B cell (primary cell): ENCODE results near the gene C3. TPM values are rescaled to one million over a fixed set of nuclear protein-coding genes. Genes with fewer than 3 reads are reported as not detected.
A peak's percentile ranks its signal among the peaks of the same experiment; 100 is the strongest.

ENCODE experiments used
- ATAC-seq: fragments of 200-7000 bp; cut with Tn5 transposase; one replicate; pipeline ENCODE4 v1.10.0; 2021; ENCODE audit warnings: low read depth, mild to moderate bottlenecking, moderate number of reproducible peaks, moderate library complexity
- CTCF ChIA-PET: fragments of 350-600 bp; sonication (Branson Sonifier 250); formaldehyde crosslinking; loops from one replicate; lab custom pipeline; 2021; ENCODE audit warnings: antibody characterized with exemption, inconsistent platforms; lab: Charles Lee
- POLR2A ChIA-PET: fragments of 350-600 bp; sonication (Branson Sonifier 250); formaldehyde crosslinking; loops from one replicate; lab custom pipeline; 2021; ENCODE audit warnings: antibody characterized with exemption; lab: Charles Lee
- DNase-seq: peaks from one replicate; pipeline ENCODE4 v3.0.0; 2013
- H2AFZ ChIP-seq: 2 replicates; pipeline ENCODE4 v1.6.1; 2012; ENCODE audit warnings: mild to moderate bottlenecking, low read depth, low read length; ENCODE audit not compliant: insufficient read depth, poor library complexity, severe bottlenecking
- H3K27ac ChIP-seq, 2 donors: 1 replicate in 1 of 2; 2 replicates in 1 of 2; pipeline ENCODE4 v1.5.1; 2012 to 2013; ENCODE audit warnings: low read length in 2 of 2, mild to moderate bottlenecking in 2 of 2, moderate library complexity in 1 of 2
- H3K27me3 ChIP-seq, 4 experiments: fragments of 200-600 bp in 1 of 4; sonication (generic) in 1 of 4; replicated peaks in 1 of 4; 1 replicate in 2 of 4; 2 replicates in 2 of 4; pipeline versions ENCODE4 v1.6.1 to v1.7.0; 2013 to 2016; ENCODE audit warnings: low read length in 3 of 4, mild to moderate bottlenecking in 2 of 4, mixed read lengths in 1 of 4, moderate library complexity in 1 of 4; ENCODE audit not compliant: insufficient read depth in 4 of 4, control insufficient read depth in 3 of 4; ENCODE audit errors: control extremely low read depth in 1 of 4
- H3K36me3 ChIP-seq, 2 experiments: replicated peaks in 1 of 2; 1 replicate in 1 of 2; 2 replicates in 1 of 2; pipeline versions ENCODE4 v1.6.1 to v1.7.1; 2013; ENCODE audit warnings: low read length in 1 of 2; ENCODE audit not compliant: insufficient read depth in 2 of 2, control insufficient read depth in 1 of 2; ENCODE audit errors: control extremely low read depth in 1 of 2, extremely low read depth in 1 of 2
- H3K4me1 ChIP-seq, 2 donors: fragments of 200-600 bp in 1 of 2; sonication (generic) in 1 of 2; 1 replicate in 1 of 2; 2 replicates in 1 of 2; pipeline versions ENCODE4 v1.5.1 to v1.6.1; 2013 to 2017; ENCODE audit warnings: low read length in 2 of 2; ENCODE audit not compliant: control insufficient read depth in 2 of 2, insufficient read depth in 2 of 2
- H3K4me2 ChIP-seq: replicated peaks from 2 replicates; pipeline ENCODE3; 2012; ENCODE audit warnings: mild to moderate bottlenecking, low read depth, low read length; ENCODE audit not compliant: poor library complexity, severe bottlenecking
- H3K4me3 ChIP-seq, 5 experiments: fragments of 200-600 bp in 1 of 5; sonication (generic) in 1 of 5; 1 replicate in 3 of 5; 2 replicates in 2 of 5; pipeline versions ENCODE4 v1.5.1 to v1.7.0; 2011 to 2016; ENCODE audit warnings: low read length in 4 of 5, mild to moderate bottlenecking in 4 of 5, low read depth in 2 of 5, control low read depth in 1 of 5, moderate library complexity in 1 of 5; ENCODE audit not compliant: insufficient read depth in 1 of 5; ENCODE audit errors: control extremely low read depth in 1 of 5, extremely low read depth in 1 of 5
- H3K79me2 ChIP-seq: fragments of 200-600 bp; sonication (generic); one replicate; pipeline ENCODE4 v1.6.0; 2016; ENCODE audit warnings: low read length; ENCODE audit not compliant: control insufficient read depth, insufficient read depth
- H3K9ac ChIP-seq: fragments of 200-600 bp; sonication (generic); 2 replicates; pipeline ENCODE4 v1.6.1; 2017; ENCODE audit warnings: mild to moderate bottlenecking, low read length, moderate library complexity
- H3K9me3 ChIP-seq, 3 donors: one replicate each; pipeline versions ENCODE4 v1.6.1 to v1.7.1; 2013; ENCODE audit warnings: low read length in 2 of 3; ENCODE audit not compliant: control insufficient read depth in 2 of 3, insufficient read depth in 1 of 3; ENCODE audit errors: control extremely low read depth in 1 of 3
- H4K20me1 ChIP-seq: 2 replicates; pipeline ENCODE4 v1.6.0; 2012; ENCODE audit warnings: mild to moderate bottlenecking, low read length; ENCODE audit not compliant: insufficient read depth, control insufficient read depth, poor library complexity, severe bottlenecking
- H3K27ac Mint-ChIP-seq: one replicate; pipeline ENCODE4 v1.8.0; 2021; ENCODE audit warnings: mixed read lengths
- H3K27me3 Mint-ChIP-seq: one replicate; pipeline ENCODE4 v1.8.0; 2021; ENCODE audit warnings: mixed read lengths
- H3K4me1 Mint-ChIP-seq: one replicate; pipeline ENCODE4 v1.8.0; 2021; ENCODE audit warnings: mixed read lengths
- H3K4me3 Mint-ChIP-seq: one replicate; pipeline ENCODE4 v1.8.0; 2021; ENCODE audit warnings: mixed read lengths
- H3K9me3 Mint-ChIP-seq: one replicate; pipeline ENCODE4 v1.8.0; 2022; ENCODE audit warnings: mixed read lengths; ENCODE audit not compliant: insufficient read depth
- EZH2 ChIP-seq: IDR thresholded peaks from 2 replicates; pipeline ENCODE4 v1.6.1; 2012; ENCODE audit warnings: borderline replicate concordance, low read depth, mild to moderate bottlenecking, moderate library complexity, low read length; ENCODE audit not compliant: insufficient read depth, poor library complexity, severe bottlenecking
- WGBS: methylation state at CpG from one replicate; pipeline ENCODE4 v1.1.5; 2013; ENCODE audit warnings: missing lambda C conversion rate; ENCODE audit not compliant: insufficient coverage; 5-methylcytosine and 5-hydroxymethylcytosine counted together
- intact Hi-C: fragments of 100-400 bp; cut with micrococcal nuclease; formaldehyde crosslinking; loops from one replicate; pipeline ENCODE4 v1.10.0; 2022
- polyA plus RNA-seq: library from polyadenylated mRNA; depleted of rRNA; stranded (reverse); fragments of >200 nt; gene quantifications from 2 replicates; pipeline ENCODE4 v1.2.3, GENCODE V29; 2012
- total RNA-seq, 2 donors: library from RNA; stranded (reverse); fragments of 120-200 nt in 1 of 2; gene quantifications; 1 replicate in 1 of 2; 2 replicates in 1 of 2; pipeline versions ENCODE4 v1.2.3 to v1.2.4, GENCODE V29; 2013 to 2022
- TF ChIP-seq, protein P1 (sequence below): fragments of 200-600 bp; IDR thresholded peaks from one replicate; pipeline ENCODE4 v1.8.0; 2022; ENCODE audit warnings: antibody characterized with exemption, mild to moderate bottlenecking

The C3 gene
- total and polyA plus RNA-seq, 2 donors (not counting 1 experiment from before 2014, with no cell fraction given) = 0.01 to 0.47 TPM

- Histone ChIP-seq H2AFZ (no peak overlapping the region), H3K4me3 (no peak overlapping the region), H3K9me3 (no peaks in the 10 kb centered on the region), H3K4me1 (peaks cover 30 to 38% of the 10 kb centered on the region in 2 donors), H3K36me3 (peaks cover 0 to 10% of the 10 kb centered on the region in 2 experiments), H3K9ac (peak overlapping the region; percentile 88), H3K79me2 (peaks cover 14% of the 10 kb centered on the region), H4K20me1 (no peaks in the 10 kb centered on the region), H3K4me2 (peak overlapping the region; percentile 95), H3K27me3 (no peaks in the 10 kb centered on the region), H3K27ac (peak overlapping the region in 1 of 2 donors; percentile 98)
- intact Hi-C loops = loop anchor here (5.0 kb wide), 3 partner anchors 143 to 198 kb away; partner anchors contain the start of gene CD70
- H3K27ac Mint-ChIP-seq = no peak overlapping the region
- no peaks in the 10 kb centered on the region for H3K9me3 Mint-ChIP-seq
- ATAC-seq (no peak), DNase-seq (no peak)
- H3K4me3 Mint-ChIP-seq = peak overlapping the region; percentile 94
- 99% methylated on average over 6 of the region's 15 CpGs for WGBS
- no peaks in the 10 kb centered on the region for H3K27me3 Mint-ChIP-seq
- TF ChIP-seq EZH2 = no peak
- TF ChIP-seq, protein P1, sequence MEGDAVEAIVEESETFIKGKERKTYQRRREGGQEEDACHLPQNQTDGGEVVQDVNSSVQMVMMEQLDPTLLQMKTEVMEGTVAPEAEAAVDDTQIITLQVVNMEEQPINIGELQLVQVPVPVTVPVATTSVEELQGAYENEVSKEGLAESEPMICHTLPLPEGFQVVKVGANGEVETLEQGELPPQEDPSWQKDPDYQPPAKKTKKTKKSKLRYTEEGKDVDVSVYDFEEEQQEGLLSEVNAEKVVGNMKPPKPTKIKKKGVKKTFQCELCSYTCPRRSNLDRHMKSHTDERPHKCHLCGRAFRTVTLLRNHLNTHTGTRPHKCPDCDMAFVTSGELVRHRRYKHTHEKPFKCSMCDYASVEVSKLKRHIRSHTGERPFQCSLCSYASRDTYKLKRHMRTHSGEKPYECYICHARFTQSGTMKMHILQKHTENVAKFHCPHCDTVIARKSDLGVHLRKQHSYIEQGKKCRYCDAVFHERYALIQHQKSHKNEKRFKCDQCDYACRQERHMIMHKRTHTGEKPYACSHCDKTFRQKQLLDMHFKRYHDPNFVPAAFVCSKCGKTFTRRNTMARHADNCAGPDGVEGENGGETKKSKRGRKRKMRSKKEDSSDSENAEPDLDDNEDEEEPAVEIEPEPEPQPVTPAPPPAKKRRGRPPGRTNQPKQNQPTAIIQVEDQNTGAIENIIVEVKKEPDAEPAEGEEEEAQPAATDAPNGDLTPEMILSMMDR = no peak
- peaks cover 30% of the 10 kb centered on the region for H3K4me1 Mint-ChIP-seq
- POLR2A ChIA-PET = interaction anchor here (0.7 to 1.4 kb wide), 3 partner anchors 13 to 246 kb away, joined by 3 to 4 read pairs (median 3); no protein-coding TSS in a partner anchor
- CTCF ChIA-PET = interaction anchor here (0.6 to 5.3 kb wide), 14 partner anchors 9 to 674 kb away, joined by 3 to 118 read pairs (median 8); partner anchors contain the start of gene VAV1
These were observed 14.9 kb upstream of the C3 start for GRCh38 chr19:6735181-6735911.
